ENCODE results near the gene MACROD1.

DNA sequence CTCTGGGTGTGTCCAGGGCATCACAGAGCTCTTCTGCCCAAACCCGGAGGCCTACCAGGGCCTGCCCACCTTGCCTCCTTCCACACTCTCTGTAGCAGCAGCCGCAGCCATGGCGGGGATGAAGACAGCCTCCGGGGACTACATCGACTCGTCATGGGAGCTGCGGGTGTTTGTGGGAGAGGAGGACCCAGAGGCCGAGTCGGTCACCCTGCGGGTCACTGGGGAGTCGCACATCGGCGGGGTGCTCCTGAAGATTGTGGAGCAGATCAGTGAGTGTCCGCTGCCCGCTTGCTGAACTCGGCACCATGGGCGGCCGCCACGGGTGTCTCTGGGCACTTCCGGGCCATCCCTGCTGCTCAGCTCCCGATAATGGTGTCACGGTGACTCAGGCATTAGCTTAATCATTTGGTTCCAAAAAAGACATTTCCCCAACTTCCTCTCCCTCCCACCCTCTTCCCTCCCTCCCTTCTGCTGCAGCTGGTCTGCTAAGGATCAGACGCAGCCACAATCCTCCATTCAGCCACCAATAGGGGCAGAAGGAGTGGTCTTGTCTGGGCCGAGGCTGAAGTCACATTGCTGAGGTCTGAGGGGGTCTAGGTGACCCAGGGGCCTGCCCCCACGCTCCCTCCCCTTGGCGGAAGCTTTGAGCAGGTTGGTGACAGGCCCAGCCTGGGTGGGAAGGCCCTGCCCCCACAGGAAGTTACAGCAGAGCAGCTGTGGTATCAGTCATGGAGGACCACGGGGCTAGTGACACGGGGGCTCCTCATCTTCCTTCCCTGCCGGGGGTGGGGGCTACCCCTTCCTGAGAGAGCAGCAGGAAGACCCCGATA lies 41.6 kb upstream of the MACROD1 start:
- TF ChIP-seq CTCF (IDR thresholded peaks at IDR 0.05) (no peak), POLR2A (IDR thresholded peaks at IDR 0.05; ENCODE audit: low read depth) (no peak), EP300 (IDR thresholded peaks at IDR 0.05) (no peak), POLR2AphosphoS5 (IDR thresholded peaks at IDR 0.05) (peak in 1 of 2 donors; percentile 50)

All from esophagus muscularis mucosa (tissue), 4 donors.